Measurements from ENCODE around the gene FAM219B.

Gene FAM219B

DNA sequence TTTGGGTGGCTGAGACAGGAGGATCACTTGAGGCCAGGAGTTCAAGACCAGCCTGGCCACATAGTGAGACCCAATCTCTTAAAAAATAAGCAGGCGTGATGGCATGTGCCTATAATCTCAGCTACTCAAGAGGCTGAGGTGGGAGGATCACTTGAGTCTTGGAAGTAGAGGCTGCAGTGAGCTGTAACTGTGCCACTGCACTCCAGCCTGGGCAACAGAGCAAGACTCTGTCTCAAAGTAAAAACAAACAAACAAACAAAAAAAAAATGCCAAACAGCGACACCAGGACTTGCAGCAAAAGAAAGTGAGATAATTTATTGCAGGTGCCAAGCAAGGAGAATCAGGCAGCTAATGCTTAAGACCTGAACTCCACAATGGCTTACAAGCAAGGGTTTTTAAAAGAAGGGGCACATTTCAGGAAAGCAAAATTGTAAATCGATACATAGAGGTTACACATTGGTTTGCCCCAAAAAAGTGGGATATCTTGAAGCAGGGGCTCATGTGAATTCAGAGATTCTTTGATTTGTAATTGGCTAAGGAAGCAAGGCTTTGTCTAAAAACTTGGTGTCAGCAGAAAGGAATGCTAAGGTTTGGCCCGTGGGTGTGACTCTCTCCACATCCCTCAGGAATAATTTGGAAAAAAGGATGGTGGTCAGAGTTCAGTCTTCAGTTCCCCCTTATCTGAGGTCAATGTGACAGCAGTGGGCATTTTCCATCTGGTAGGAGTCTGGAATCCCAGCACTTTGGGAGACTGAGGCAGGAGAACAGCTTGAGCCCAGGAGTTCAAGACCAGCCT, 22.0 kb downstream of the FAM219B start:
- ATAC-seq (ENCODE audit: low read depth) (peak; percentile 64), DNase-seq (ENCODE audit: low spot score) (no peak)
- TF ChIP-seq, protein P1, sequence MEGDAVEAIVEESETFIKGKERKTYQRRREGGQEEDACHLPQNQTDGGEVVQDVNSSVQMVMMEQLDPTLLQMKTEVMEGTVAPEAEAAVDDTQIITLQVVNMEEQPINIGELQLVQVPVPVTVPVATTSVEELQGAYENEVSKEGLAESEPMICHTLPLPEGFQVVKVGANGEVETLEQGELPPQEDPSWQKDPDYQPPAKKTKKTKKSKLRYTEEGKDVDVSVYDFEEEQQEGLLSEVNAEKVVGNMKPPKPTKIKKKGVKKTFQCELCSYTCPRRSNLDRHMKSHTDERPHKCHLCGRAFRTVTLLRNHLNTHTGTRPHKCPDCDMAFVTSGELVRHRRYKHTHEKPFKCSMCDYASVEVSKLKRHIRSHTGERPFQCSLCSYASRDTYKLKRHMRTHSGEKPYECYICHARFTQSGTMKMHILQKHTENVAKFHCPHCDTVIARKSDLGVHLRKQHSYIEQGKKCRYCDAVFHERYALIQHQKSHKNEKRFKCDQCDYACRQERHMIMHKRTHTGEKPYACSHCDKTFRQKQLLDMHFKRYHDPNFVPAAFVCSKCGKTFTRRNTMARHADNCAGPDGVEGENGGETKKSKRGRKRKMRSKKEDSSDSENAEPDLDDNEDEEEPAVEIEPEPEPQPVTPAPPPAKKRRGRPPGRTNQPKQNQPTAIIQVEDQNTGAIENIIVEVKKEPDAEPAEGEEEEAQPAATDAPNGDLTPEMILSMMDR (IDR thresholded peaks at IDR 0.05; ENCODE audit: poor library complexity, severe bottlenecking), result no peak
- Histone ChIP-seq H3K4me1 (ENCODE audit: insufficient read depth, poor library complexity, severe bottlenecking) (peaks cover 14% of the 10 kb centered on the region), H3K36me3 (ENCODE audit: low read depth) (no peaks in the 10 kb centered on the region), H3K9me3 (ENCODE audit: severe bottlenecking) (no peaks in the 10 kb centered on the region), H3K4me3 (ENCODE audit: severe bottlenecking) (no peak overlapping the region), H3K27me3 (ENCODE audit: insufficient read depth, poor library complexity, severe bottlenecking) (no peaks in the 10 kb centered on the region), H3K27ac (ENCODE audit: poor library complexity, severe bottlenecking) (peak overlapping the region; percentile 12)

DNA sequence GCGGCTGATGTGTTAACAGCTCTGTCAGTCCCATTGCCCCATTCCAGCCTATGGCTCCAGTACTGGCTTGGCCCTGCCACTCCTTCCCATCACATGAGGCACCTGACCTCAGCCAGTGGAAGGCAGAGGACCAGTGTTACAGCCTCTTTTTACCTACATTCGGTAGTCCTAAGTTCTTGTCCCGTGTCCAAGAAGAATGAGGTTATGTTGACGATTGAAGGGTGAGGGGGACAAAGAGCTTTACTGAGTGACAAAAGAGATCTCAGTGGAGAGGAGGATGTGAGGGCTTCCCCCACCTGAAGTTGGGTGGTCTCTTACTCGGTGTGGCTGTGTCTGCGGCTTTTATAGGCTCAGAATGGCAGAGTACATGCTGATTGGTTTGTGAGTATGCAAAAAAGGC, 24.1 kb downstream of the FAM219B start:
- TF ChIP-seq, protein P1 (IDR thresholded peaks at IDR 0.05; ENCODE audit: poor library complexity, severe bottlenecking), result no peak
- Histone ChIP-seq H3K27ac (ENCODE audit: poor library complexity, severe bottlenecking) (no peak overlapping the region), H3K4me3 (ENCODE audit: severe bottlenecking) (no peak overlapping the region), H3K4me1 (ENCODE audit: insufficient read depth, poor library complexity, severe bottlenecking) (peaks cover 12% of the 10 kb centered on the region), H3K27me3 (ENCODE audit: insufficient read depth, poor library complexity, severe bottlenecking) (no peaks in the 10 kb centered on the region), H3K36me3 (ENCODE audit: low read depth) (no peaks in the 10 kb centered on the region), H3K9me3 (ENCODE audit: severe bottlenecking) (no peaks in the 10 kb centered on the region)
- no peak for ATAC-seq (ENCODE audit: low read depth)
- DNase-seq (ENCODE audit: low spot score), result no peak

DNA sequence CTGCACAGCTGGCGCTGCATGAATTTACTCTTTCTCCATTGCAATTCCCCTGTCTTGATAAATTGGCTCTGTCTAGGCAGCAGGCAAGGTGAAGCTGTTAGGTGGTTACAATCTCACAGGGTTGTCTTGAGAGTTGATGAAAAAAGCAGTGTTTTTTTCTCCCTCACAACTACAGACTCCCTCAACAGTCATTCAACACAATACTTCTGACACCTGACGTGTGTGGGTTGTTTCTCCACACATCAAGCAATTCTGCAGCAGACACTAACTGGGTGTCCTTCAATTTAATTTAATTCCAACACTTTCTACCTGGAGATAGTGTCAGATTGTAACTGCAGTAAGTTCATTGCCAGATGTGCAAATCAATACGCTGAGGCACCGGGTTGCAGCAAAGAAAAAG, 28.4 kb downstream of the FAM219B start:
- DNase-seq (ENCODE audit: low spot score) (no peak), ATAC-seq (ENCODE audit: low read depth) (no peak)
- no peaks in the 10 kb centered on the region for H3K9me3 ChIP-seq (ENCODE audit: severe bottlenecking)
- H3K27ac ChIP-seq (ENCODE audit: poor library complexity, severe bottlenecking), result no peak overlapping the region
- TF ChIP-seq, protein P1 (IDR thresholded peaks at IDR 0.05; ENCODE audit: poor library complexity, severe bottlenecking), result no peak
- H3K4me1 ChIP-seq (ENCODE audit: insufficient read depth, poor library complexity, severe bottlenecking), result no peaks in the 10 kb centered on the region
- no peak overlapping the region for H3K4me3 ChIP-seq (ENCODE audit: severe bottlenecking)
- no peaks in the 10 kb centered on the region for H3K27me3 ChIP-seq (ENCODE audit: insufficient read depth, poor library complexity, severe bottlenecking)
- H3K36me3 ChIP-seq (ENCODE audit: low read depth), result no peaks in the 10 kb centered on the region

DNA sequence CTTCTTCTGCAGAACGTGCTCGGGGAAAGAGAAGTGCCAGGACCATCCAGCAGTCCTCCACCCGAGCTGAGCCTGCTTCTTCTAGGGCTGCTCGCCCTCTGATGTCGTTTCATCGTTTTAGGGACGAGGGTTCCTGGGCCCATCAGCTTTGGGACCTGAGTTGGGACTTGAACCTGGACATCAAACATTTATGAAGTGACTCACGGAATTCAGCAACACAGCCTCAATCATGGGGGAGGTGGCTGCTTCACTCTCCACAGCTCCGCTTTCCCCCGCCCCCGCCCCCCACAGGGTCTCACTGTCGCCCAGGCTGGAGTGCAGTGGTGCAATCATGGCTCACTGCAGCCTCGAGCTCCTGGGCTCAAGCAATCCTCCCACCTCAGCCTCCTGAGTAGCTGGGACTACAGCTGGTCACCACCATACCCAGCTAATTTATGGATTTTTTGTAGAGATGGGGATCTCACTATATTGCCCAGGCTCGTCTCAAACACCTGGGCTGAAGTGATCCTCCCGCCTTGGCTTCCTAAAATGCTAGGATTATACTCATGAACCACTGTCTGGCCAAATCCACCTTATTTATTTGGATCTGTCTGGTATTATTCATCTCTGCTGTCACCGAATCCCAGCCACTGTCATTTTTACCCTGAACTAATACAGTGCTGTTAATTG, 32.8 kb downstream of the FAM219B start:
- Histone ChIP-seq H3K27ac (ENCODE audit: poor library complexity, severe bottlenecking) (peak overlapping the region; percentile 74), H3K36me3 (ENCODE audit: low read depth) (peaks cover 5% of the 10 kb centered on the region; the same call in 1 of the 2 replicates), H3K4me3 (ENCODE audit: severe bottlenecking) (peak overlapping the region; percentile 97), H3K27me3 (ENCODE audit: insufficient read depth, poor library complexity, severe bottlenecking) (no peaks in the 10 kb centered on the region), H3K4me1 (ENCODE audit: insufficient read depth, poor library complexity, severe bottlenecking) (peaks cover 21% of the 10 kb centered on the region), H3K9me3 (ENCODE audit: severe bottlenecking) (no peaks in the 10 kb centered on the region)
- TF ChIP-seq, protein P1 (IDR thresholded peaks at IDR 0.05; ENCODE audit: poor library complexity, severe bottlenecking), result no peak
- no peak for DNase-seq (ENCODE audit: low spot score)
- peak; percentile 4; the same call in 1 of the 3 replicates for ATAC-seq (ENCODE audit: low read depth)
